Pancreas (tissue), 10 donors: ENCODE results near the gene HINFP. TPM values are rescaled to one million over a fixed set of nuclear protein-coding genes. Genes with fewer than 3 reads are reported as not detected.

ENCODE experiments used
- ATAC-seq, 4 donors: fragments of 200-7000 bp; cut with Tn5 transposase; one replicate each; pipeline versions ENCODE4 v1.8.0 to v1.9.1; 2020; ENCODE audit warnings: mild to moderate bottlenecking in 4 of 4, moderate library complexity in 4 of 4
- DNase-seq, 6 donors: peaks; one replicate each; pipeline ENCODE4 v3.0.0-alpha.2; 2020
- FAIRE-seq: peaks from 2 replicates; lab custom pipeline; 2012; peaks lifted over from hg19 to GRCh38; lab: Jason Lieb, UNC
- H3K27ac ChIP-seq, 4 donors: fragments of 200-600 bp; sonication (generic); 1 replicate in 3 of 4; 2 replicates in 1 of 4; pipeline versions ENCODE4 v1.5.0 to v1.8.0; 2020
- H3K27me3 ChIP-seq, 4 donors: fragments of 200-600 bp; one replicate each; pipeline ENCODE4 v1.8.0; 2021
- H3K36me3 ChIP-seq, 3 donors: fragments of 200-600 bp; sonication (generic) in 1 of 3; one replicate each; pipeline versions ENCODE4 v1.5.0 to v1.8.0; 2020 to 2021
- H3K4me1 ChIP-seq, 3 donors: fragments of 200-600 bp; one replicate each; pipeline ENCODE4 v1.8.0; 2021
- H3K4me3 ChIP-seq, 4 donors: fragments of 200-600 bp; sonication (generic) in 2 of 4; one replicate each; pipeline versions ENCODE4 v1.5.0 to v1.8.0; 2020 to 2021
- H3K9me3 ChIP-seq, 4 donors: fragments of 200-600 bp; one replicate each; pipeline ENCODE4 v1.8.0; 2021
- CTCF ChIP-seq, 4 donors: fragments of 200-600 bp; sonication (generic) in 3 of 4; IDR thresholded peaks; one replicate each; pipeline versions ENCODE4 v1.5.0 to v1.8.0; 2021; ENCODE audit warnings: antibody characterized with exemption in 4 of 4
- WGBS, 2 donors: extraction: QIAGEN DNeasy Blood & Tissue Kit; methylation state at CpG; one replicate each; pipeline ENCODE4 v1.1.7; 2013; 5-methylcytosine and 5-hydroxymethylcytosine counted together
- intact Hi-C, 3 donors: fragments of 100-400 bp; cut with DNase I; formaldehyde crosslinking; loops; one replicate each; pipeline versions ENCODE4 v1.11.1 to v1.14.2; 2022
- polyA plus RNA-seq, 2 donors: library from polyadenylated mRNA; stranded (reverse); fragments of 200-250 nt; gene quantifications; one replicate each; pipeline ENCODE4 v1.2.3, GENCODE V29; 2013
- total RNA-seq, 6 donors: library from RNA; stranded (reverse); fragmentation: NEBNext Ultra II Directional in 4 of 6; extraction: Animal tissue kit (Norgen Biotek cat#: 25700) in 4 of 6; gene quantifications; one replicate each; pipeline versions ENCODE4 v1.2.1 to v1.2.4, GENCODE V29; 2021 to 2023
- donor health status: healthy with polysubstance abuse.
- donor health status: DM: no; HTN: no; CAD: no; lungs with moderate emphysema.
- donor health status: DM: no; HTN: no; CAD: no.
- donor health status: control.
- donor health status: control.
- donor health status: Bipolar disorder and iron deficiency.
- donor health status: DM: yes; HTN: yes; CAD: no.
- donor health status: DM: no; HTN: no; CAD: no.
- donor health status: DM: no; HTN: no; CAD: no.
- donor health status: DM: yes; HTN: yes; CAD: no.

Gene HINFP
- total and polyA plus RNA-seq, 8 donors = 8.6 to 21.3 (median 13.3) TPM

- FAIRE-seq (no peak), ATAC-seq (peak; percentile 57 to 73 (median 66)), DNase-seq (peak in 4 of 6 donors; percentile 48 to 76 (median 61))
- TF ChIP-seq CTCF (IDR thresholded peaks at IDR 0.05) = no peak
- H3K4me3 ChIP-seq = peak overlapping the region; percentile 75 to 90 (median 89)
- intact Hi-C loops = no loop called here
- peaks cover 0 to 5% (median 0%) of the 10 kb centered on the region in 3 donors for H3K4me1 ChIP-seq
- no peaks in the 10 kb centered on the region for H3K27me3 ChIP-seq
- peaks cover 0 to 4% (median 2%) of the 10 kb centered on the region in 3 donors for H3K36me3 ChIP-seq
- H3K9me3 ChIP-seq = no peaks in the 10 kb centered on the region
- H3K27ac ChIP-seq = peak overlapping the region; percentile 93 to 97 (median 94)
- WGBS, 2 donors = 8% methylated on average over 15 of the region's 15 CpGs
Measured at GRCh38 chr11:119169282-119169719, 47.9 kb downstream of the HINFP start.

- Histone ChIP-seq H3K4me3 (no peak overlapping the region), H3K36me3 (peaks cover 0 to 10% (median 10%) of the 10 kb centered on the region in 3 donors), H3K4me1 (peaks cover 0 to 5% (median 0%) of the 10 kb centered on the region in 3 donors), H3K27me3 (no peaks in the 10 kb centered on the region), H3K9me3 (no peaks in the 10 kb centered on the region), H3K27ac (no peak overlapping the region)
- FAIRE-seq (no peak), ATAC-seq (no peak), DNase-seq (no peak)
- intact Hi-C loops = no loop called here
- WGBS, 2 donors = 89 to 92% methylated on average over 2 of the region's 2 CpGs
- TF ChIP-seq CTCF (IDR thresholded peaks at IDR 0.05) = no peak
Measured at GRCh38 chr11:119172513-119172912, 51.1 kb downstream of the HINFP start.

- Histone ChIP-seq H3K4me1 (peaks cover 0 to 5% (median 0%) of the 10 kb centered on the region in 3 donors), H3K4me3 (no peak overlapping the region), H3K27ac (no peak overlapping the region), H3K9me3 (no peaks in the 10 kb centered on the region), H3K36me3 (peaks cover 0 to 10% (median 10%) of the 10 kb centered on the region in 3 donors), H3K27me3 (no peaks in the 10 kb centered on the region)
- intact Hi-C loops = no loop called here
- no peak for TF ChIP-seq CTCF (IDR thresholded peaks at IDR 0.05)
- FAIRE-seq = no peak
- WGBS, 2 donors = 93 to 94% methylated on average over 20 to 21 of the region's 21 CpGs
- no peak for ATAC-seq
- peak in 1 of 6 donors; percentile 66 for DNase-seq
Measured at GRCh38 chr11:119173453-119173852, 52.1 kb downstream of the HINFP start.

GRCh38 chr11:119175493-119176077 is 54.2 kb downstream of the HINFP start:
- H3K27ac ChIP-seq = no peak overlapping the region
- H3K36me3 ChIP-seq = peaks cover 0 to 17% (median 14%) of the 10 kb centered on the region in 3 donors
- TF ChIP-seq CTCF (IDR thresholded peaks at IDR 0.05) = no peak
- intact Hi-C loops = no loop called here
- DNase-seq (no peak), ATAC-seq (no peak), FAIRE-seq (no peak)
- 72 to 73% methylated on average over 6 of the region's 6 CpGs for WGBS, 2 donors
- H3K27me3 ChIP-seq = no peaks in the 10 kb centered on the region
- no peaks in the 10 kb centered on the region for H3K9me3 ChIP-seq
- no peak overlapping the region for H3K4me3 ChIP-seq
- no peaks in the 10 kb centered on the region for H3K4me1 ChIP-seq

- intact Hi-C loops = no loop called here
Measured at GRCh38 chr11:119178166-119178680, 56.8 kb downstream of the HINFP start.

More at GRCh38 chr11:119178166-119178680, 56.8 kb downstream of the HINFP start:
- ATAC-seq = no peak
- WGBS, 2 donors = 84 to 87% methylated on average over 4 of the region's 4 CpGs
- no peaks in the 10 kb centered on the region for H3K4me1 ChIP-seq
- no peak overlapping the region for H3K27ac ChIP-seq
- no peak overlapping the region for H3K4me3 ChIP-seq
- no peaks in the 10 kb centered on the region for H3K27me3 ChIP-seq
- TF ChIP-seq CTCF (IDR thresholded peaks at IDR 0.05) = no peak
- FAIRE-seq = no peak
- peaks cover 0 to 17% (median 14%) of the 10 kb centered on the region in 3 donors for H3K36me3 ChIP-seq
- H3K9me3 ChIP-seq = no peaks in the 10 kb centered on the region
- DNase-seq = no peak
